H1 (cell line): Measurements from ENCODE around the gene DUSP23. TPM values are rescaled to one million over a fixed set of nuclear protein-coding genes. Genes with fewer than 3 reads are reported as not detected.

Source experiments
- CTCF ChIA-PET: fragments of 300-600 bp; sonication (Branson Sonifier 250); formaldehyde crosslinking; loops from one replicate; lab custom pipeline; 2021; ENCODE audit not compliant: partially characterized antibody; lab: Charles Lee
- POLR2A ChIA-PET: fragments of 300-600 bp; sonication (Branson Sonifier 250); formaldehyde crosslinking; loops from one replicate; lab custom pipeline; 2021; ENCODE audit warnings: inconsistent platforms; ENCODE audit not compliant: partially characterized antibody; lab: Charles Lee
- DNase-seq, 2 experiments: peaks; one replicate each; pipeline versions ENCODE4 v3.0.0 to v3.0.0-alpha.2; 2010 to 2022; ENCODE audit warnings: low spot score in 2 of 2, low read depth in 1 of 2, mixed read lengths in 1 of 2
- FAIRE-seq: peaks from 2 replicates; lab custom pipeline; 2011; peaks lifted over from hg19 to GRCh38; lab: Jason Lieb, UNC
- H2AFZ ChIP-seq: 2 replicates; pipeline ENCODE4 v1.8.1; 2012; ENCODE audit warnings: low read length, inconsistent platforms
- H2AK5ac ChIP-seq: 2 replicates; pipeline ENCODE4 v1.6.1; 2013; ENCODE audit warnings: low read depth, low read length
- H2BK120ac ChIP-seq: replicated peaks from 2 replicates; pipeline ENCODE3; 2013; ENCODE audit warnings: low read depth, low read length, inconsistent platforms
- H2BK12ac ChIP-seq: 2 replicates; pipeline ENCODE4 v1.6.1; 2013; ENCODE audit warnings: low read depth, low read length
- H2BK15ac ChIP-seq: 2 replicates; pipeline ENCODE4 v1.6.1; 2013; ENCODE audit warnings: low read length
- H2BK20ac ChIP-seq: 2 replicates; pipeline ENCODE4 v1.6.1; 2013; ENCODE audit warnings: low read length
- H2BK5ac ChIP-seq: 2 replicates; pipeline ENCODE4 v1.6.1; 2013; ENCODE audit warnings: low read depth, low read length
- H3K14ac ChIP-seq: 2 replicates; pipeline ENCODE4 v1.6.1; 2013; ENCODE audit warnings: inconsistent platforms; ENCODE audit not compliant: insufficient read length
- H3K18ac ChIP-seq: 2 replicates; pipeline ENCODE4 v1.6.1; 2013; ENCODE audit warnings: low read length; ENCODE audit errors: extremely low read depth
- H3K23ac ChIP-seq: 2 replicates; pipeline ENCODE4 v1.6.1; 2013; ENCODE audit warnings: inconsistent platforms; ENCODE audit not compliant: insufficient read length
- H3K23me2 ChIP-seq: 2 replicates; pipeline ENCODE4 v1.6.1; 2013; ENCODE audit warnings: low read depth, low read length
- H3K27ac ChIP-seq: 2 replicates; pipeline ENCODE4 v1.6.1; 2011; ENCODE audit warnings: low read depth, low read length, inconsistent platforms
- H3K27me3 ChIP-seq, 4 experiments: replicated peaks in 1 of 4; 1 replicate in 1 of 4; 2 replicates in 3 of 4; pipeline versions ENCODE4 v1.6.1 to v1.8.1; 2011 to 2013; ENCODE audit warnings: low read length in 3 of 4, mild to moderate bottlenecking in 3 of 4, inconsistent platforms in 2 of 4, mixed read lengths in 2 of 4, moderate library complexity in 1 of 4; ENCODE audit not compliant: control insufficient read depth in 3 of 4, insufficient read depth in 3 of 4; ENCODE audit errors: extremely low read depth in 1 of 4
- H3K36me3 ChIP-seq, 4 experiments: 2 replicates each; pipeline versions ENCODE4 v1.6.1 to v1.8.1; 2011 to 2013; ENCODE audit warnings: mild to moderate bottlenecking in 4 of 4, low read length in 3 of 4, moderate library complexity in 2 of 4, control low read depth in 1 of 4, inconsistent platforms in 1 of 4; ENCODE audit not compliant: insufficient read depth in 4 of 4, control insufficient read depth in 2 of 4
- H3K4ac ChIP-seq: replicated peaks from 2 replicates; pipeline ENCODE3; 2013; ENCODE audit warnings: low read length, low read depth, mixed read lengths, inconsistent platforms; ENCODE audit not compliant: insufficient read length
- H3K4me1 ChIP-seq, 4 experiments: replicated peaks in 1 of 4; 1 replicate in 1 of 4; 2 replicates in 3 of 4; pipeline versions ENCODE4 v1.6.1 to v1.8.1; 2011 to 2013; ENCODE audit warnings: low read length in 3 of 4, inconsistent platforms in 2 of 4, mixed read lengths in 1 of 4; ENCODE audit not compliant: insufficient read depth in 4 of 4, control insufficient read depth in 3 of 4
- H3K4me2 ChIP-seq, 2 experiments: 2 replicates each; pipeline versions ENCODE4 v1.6.1 to v1.8.1; 2011 to 2013; ENCODE audit warnings: low read depth in 2 of 2, low read length in 2 of 2, control low read depth in 1 of 2, inconsistent platforms in 1 of 2, mild to moderate bottlenecking in 1 of 2; ENCODE audit not compliant: insufficient read depth in 1 of 2
- H3K4me3 ChIP-seq, 4 experiments: fragments of 200-600, 300-600 bp in 1 of 4; sonication (generic), shearing (Covaris generic), sonication (Bioruptor Twin) in 1 of 4; 2 replicates each; pipeline versions ENCODE4 v1.5.1 to v1.8.1; 2011 to 2016; ENCODE audit warnings: low read length in 4 of 4, low read depth in 3 of 4, control low read depth in 2 of 4, inconsistent platforms in 2 of 4, mild to moderate bottlenecking in 2 of 4, mixed read lengths in 1 of 4, moderate library complexity in 1 of 4; ENCODE audit not compliant: insufficient read depth in 2 of 4; ENCODE audit errors: extremely low read depth in 1 of 4
- H3K56ac ChIP-seq: replicated peaks from 2 replicates; pipeline ENCODE3; 2013; ENCODE audit warnings: low read depth, mild to moderate bottlenecking, mixed read lengths, low read length, inconsistent platforms; ENCODE audit not compliant: insufficient read length
- H3K79me1 ChIP-seq: 2 replicates; pipeline ENCODE4 v1.6.1; 2013; ENCODE audit warnings: low read depth, low read length, control low read depth
- H3K79me2 ChIP-seq, 2 experiments: 2 replicates each; pipeline versions ENCODE4 v1.6.1 to v1.8.1; 2012 to 2013; ENCODE audit warnings: low read length in 2 of 2, mild to moderate bottlenecking in 2 of 2, inconsistent platforms in 1 of 2; ENCODE audit not compliant: insufficient read depth in 2 of 2, control insufficient read depth in 1 of 2
- H3K9ac ChIP-seq, 4 experiments: replicated peaks in 1 of 4; 1 replicate in 1 of 4; 2 replicates in 3 of 4; pipeline versions ENCODE4 v1.6.1 to v1.8.1; 2011 to 2013; ENCODE audit warnings: low read depth in 3 of 4, low read length in 3 of 4, control low read depth in 2 of 4, mild to moderate bottlenecking in 2 of 4, moderate library complexity in 2 of 4, inconsistent platforms in 1 of 4; ENCODE audit errors: extremely low read depth in 1 of 4
- H3K9me3 ChIP-seq, 2 experiments: 2 replicates each; pipeline versions ENCODE4 v1.6.1 to v1.8.1; 2012 to 2013; ENCODE audit warnings: mild to moderate bottlenecking in 2 of 2, moderate library complexity in 2 of 2, control low read depth in 1 of 2, inconsistent platforms in 1 of 2, low read depth in 1 of 2, low read length in 1 of 2, mixed read lengths in 1 of 2; ENCODE audit not compliant: insufficient read depth in 2 of 2
- H4K20me1 ChIP-seq, 2 experiments: replicated peaks in 1 of 2; 2 replicates each; pipeline versions ENCODE3 to v1.8.1; 2011 to 2013; ENCODE audit warnings: inconsistent platforms in 2 of 2, low read length in 2 of 2, mild to moderate bottlenecking in 1 of 2; ENCODE audit not compliant: insufficient read depth in 2 of 2, control insufficient read depth in 1 of 2
- H4K5ac ChIP-seq: 2 replicates; pipeline ENCODE4 v1.6.1; 2013; ENCODE audit warnings: low read length, low read depth, mixed read lengths, inconsistent platforms; ENCODE audit not compliant: insufficient read length
- H4K8ac ChIP-seq: 2 replicates; pipeline ENCODE4 v1.8.0; 2013; ENCODE audit warnings: mild to moderate bottlenecking, moderate library complexity, low read length, inconsistent platforms; ENCODE audit not compliant: insufficient read depth; ENCODE audit errors: extremely low read depth
- H4K91ac ChIP-seq: replicated peaks from 2 replicates; pipeline ENCODE3; 2013; ENCODE audit warnings: low read length, mixed read lengths, inconsistent platforms; ENCODE audit not compliant: insufficient read length
- BRCA1 ChIP-seq: IDR thresholded peaks from 2 replicates; pipeline ENCODE4 v1.6.1; 2012; ENCODE audit warnings: low read depth, low read length, improper control_type of control experiment
- RAD21 ChIP-seq, 2 experiments: IDR thresholded peaks in 1 of 2; conservative IDR thresholded peaks in 1 of 2; 2 replicates each; pipeline ENCODE4 v1.6.1; 2011; ENCODE audit warnings: low read depth in 2 of 2, low read length in 2 of 2, improper control_type of control experiment in 1 of 2, inconsistent platforms in 1 of 2, mild to moderate bottlenecking in 1 of 2, moderate library complexity in 1 of 2
- WGBS, 2 experiments: shearing (Covaris generic) in 1 of 2; methylation state at CpG; one replicate each; pipeline versions ENCODE4 v1.1.6 to v1.1.7; 2013 to 2015; ENCODE audit warnings: low lambda C conversion rate in 2 of 2, mixed read lengths in 2 of 2, inconsistent platforms in 1 of 2, low coverage in 1 of 2, missing lambda C conversion rate in 1 of 2; ENCODE audit not compliant: insufficient replicate concordance in 2 of 2, insufficient coverage in 1 of 2, insufficient read length in 1 of 2; ENCODE audit errors: extremely low coverage in 1 of 2, missing lambda C conversion rate in 1 of 2; 5-methylcytosine and 5-hydroxymethylcytosine counted together
- polyA plus RNA-seq, 7 experiments: library from polyadenylated mRNA; depleted of rRNA in 3 of 7; stranded (reverse) in 5 of 7; unstranded in 2 of 7; fragments of >200 nt in 5 of 7; fragments of 200-250 nt in 2 of 7; gene quantifications; 1 replicate in 5 of 7; 2 replicates in 1 of 7; 4 replicates in 1 of 7; pipeline versions ENCODE4 v1.2.1 to v1.2.3, GENCODE V29; 2011 to 2013; ENCODE audit warnings: missing spikeins in 2 of 7, mixed read lengths in 2 of 7
- total RNA-seq: library from RNA; stranded (reverse); fragmentation: NEBNext Ultra II Directional; extraction: Animal tissue kit (Norgen Biotek cat#: 25700); gene quantifications from 2 replicates; pipeline ENCODE4 v1.2.1, GENCODE V29; 2021

DUSP23 gene
- total and polyA plus RNA-seq, 2 of the 8 experiments (the other 6 are each of a cell fraction or from before 2014, with no cell fraction given): 45.8 to 80.1 TPM

DNA sequence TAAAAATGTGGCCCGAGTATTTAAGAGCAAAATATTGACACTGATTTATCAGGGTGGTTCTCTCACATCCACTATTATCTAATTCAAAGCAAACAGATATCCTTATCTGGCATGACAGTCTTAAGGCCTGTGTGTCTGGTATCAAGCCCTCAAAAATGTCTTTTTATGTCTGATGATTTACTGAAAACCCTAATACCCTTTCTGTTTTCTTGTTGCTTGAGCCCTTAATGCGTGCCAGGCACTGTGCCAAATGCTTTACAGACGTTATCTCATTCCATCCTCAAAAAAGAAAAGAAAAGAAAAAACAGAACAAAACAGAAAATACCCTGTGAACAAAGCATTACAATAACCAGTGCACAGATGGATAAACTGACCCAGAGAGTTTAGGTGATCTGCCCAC is 5.7 kb downstream of the DUSP23 start:
- no peak overlapping the region for H2AFZ ChIP-seq
- peaks cover 0 to 3% of the 10 kb centered on the region in 2 experiments for H4K20me1 ChIP-seq
- no peak overlapping the region for H3K9ac ChIP-seq
- FAIRE-seq: no peak
- no peaks in the 10 kb centered on the region; a peak in 1 of 8 replicates for H3K36me3 ChIP-seq
- WGBS, 2 experiments: 88% methylated on average over 3 of the region's 3 CpGs; no CpG with 5 or more reads in 1 of the 2 experiments
- H3K4me1 ChIP-seq: peaks cover 2 to 17% (median 9%) of the 10 kb centered on the region in 4 experiments; a peak in 3 of 7 replicates
- H3K79me2 ChIP-seq: no peaks in the 10 kb centered on the region
- no peak overlapping the region for H2BK20ac ChIP-seq
- no peak overlapping the region for H2AK5ac ChIP-seq
- no peaks in the 10 kb centered on the region for H3K9me3 ChIP-seq
- no peak overlapping the region for H4K8ac ChIP-seq
- CTCF ChIA-PET: interaction anchor here (0.8 to 6.2 kb wide), 8 partner anchors 9 to 574 kb away, joined by 3 to 38 read pairs (median 4); no protein-coding TSS in a partner anchor
- no peak overlapping the region for H3K4me3 ChIP-seq
- no peak overlapping the region for H3K27ac ChIP-seq
- POLR2A ChIA-PET: no interaction called here
- H3K79me1 ChIP-seq: no peaks in the 10 kb centered on the region; the same call in 1 of the 2 replicates
- no peak overlapping the region for H4K5ac ChIP-seq
- no peak overlapping the region for H3K23ac ChIP-seq
- H3K23me2 ChIP-seq: peaks cover 4% of the 10 kb centered on the region; the same call in 1 of the 2 replicates
- no peak overlapping the region for H3K4me2 ChIP-seq
- no peak overlapping the region for H3K14ac ChIP-seq
- no peak overlapping the region for H2BK15ac ChIP-seq
- no peak overlapping the region for H3K56ac ChIP-seq
- H2BK12ac ChIP-seq: no peak overlapping the region
- H3K18ac ChIP-seq: no peak overlapping the region
- H2BK5ac ChIP-seq: no peak overlapping the region
- no peak overlapping the region for H2BK120ac ChIP-seq
- no peak overlapping the region for H4K91ac ChIP-seq
- H3K4ac ChIP-seq: no peak overlapping the region
- no peak for DNase-seq
- peaks cover 0 to under 1% (median 0%) of the 10 kb centered on the region in 4 experiments; a peak in 1 of 7 replicates for H3K27me3 ChIP-seq
- TF ChIP-seq RAD21 (IDR thresholded peaks at IDR 0.05 in 1 of 2, conservative IDR thresholded peaks at IDR 0.05 in 1 of 2; ENCODE audit: low read depth in 2 of 2, low read length in 2 of 2) (no peak), BRCA1 (no peak)
